ENCODE results near the gene THOC6.

DNA sequence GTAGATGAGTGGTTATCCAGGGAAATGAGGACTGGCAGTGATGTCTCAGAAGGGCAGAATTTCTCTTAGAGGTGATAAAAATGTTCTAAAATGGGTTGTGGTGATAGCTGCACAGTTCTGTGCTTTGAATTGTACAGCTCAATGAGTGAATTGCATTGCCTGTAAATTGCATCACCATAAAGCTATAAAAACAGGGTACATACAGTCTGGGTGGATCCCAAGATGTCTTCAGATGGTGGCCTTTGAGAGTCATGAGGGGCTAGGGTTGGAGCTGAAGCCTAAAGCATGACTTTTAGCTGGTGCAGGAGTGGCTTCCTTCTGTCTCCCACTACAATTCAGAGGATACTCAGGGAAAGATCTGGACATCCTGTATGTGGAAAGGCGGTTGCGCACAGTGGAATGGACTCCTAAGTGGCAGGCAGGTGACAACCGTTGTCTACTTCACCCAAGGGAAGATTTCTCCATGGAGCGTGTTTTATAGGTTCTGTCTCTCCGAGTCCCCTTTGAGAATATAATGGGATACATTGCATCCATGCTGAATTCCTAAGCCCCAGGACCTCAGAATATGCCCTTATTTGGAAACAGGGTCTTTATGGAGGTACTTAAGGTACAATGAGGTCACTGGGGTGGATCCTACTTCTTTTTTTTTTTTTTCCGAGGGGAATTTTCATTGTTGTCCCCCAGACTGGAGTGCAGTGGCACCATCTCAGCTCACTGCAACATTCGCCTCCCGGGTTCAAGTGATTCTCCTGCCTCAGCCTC is 40.0 kb downstream of the THOC6 start:
- TF ChIP-seq CTCF (IDR thresholded peaks at IDR 0.05) (no peak), POLR2A (IDR thresholded peaks at IDR 0.05) (no peak), POLR2AphosphoS5 (IDR thresholded peaks at IDR 0.05; ENCODE audit: insufficient read depth in 1 of 2, low read depth in 1 of 2) (no peak)
